GM18526 (cell line): ENCODE measurements around the gene EIF2AK3.

Source experiments
- POLR2A ChIP-seq: IDR thresholded peaks from 3 replicates; pipeline ENCODE4 v1.6.1; 2011; ENCODE audit not compliant: insufficient read length; ENCODE audit errors: extremely low read depth

Gene EIF2AK3

DNA sequence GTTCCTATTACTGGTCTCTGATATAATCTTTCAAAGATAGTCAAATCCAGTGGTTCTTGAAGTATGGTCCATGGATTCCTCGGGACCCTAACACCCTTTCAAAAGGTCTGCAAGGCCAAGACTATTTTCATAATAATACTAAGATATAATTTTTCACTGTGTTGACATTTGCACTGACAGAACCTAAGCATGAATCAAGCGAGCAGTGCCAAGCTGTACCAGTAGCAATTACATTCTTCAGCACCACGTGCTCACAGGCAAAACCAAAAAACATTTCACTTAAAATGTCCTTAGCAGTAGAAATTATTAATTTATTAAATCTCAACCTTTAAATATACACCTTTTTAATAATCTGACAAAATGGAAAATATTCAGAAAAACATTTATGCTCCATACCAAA, 59.1 kb downstream of the EIF2AK3 start:
- TF ChIP-seq POLR2A = no peak

- TF ChIP-seq POLR2A = no peak
These were observed 62.9 kb downstream of the EIF2AK3 start for GRCh38 chr2:88564402-88564801.

DNA sequence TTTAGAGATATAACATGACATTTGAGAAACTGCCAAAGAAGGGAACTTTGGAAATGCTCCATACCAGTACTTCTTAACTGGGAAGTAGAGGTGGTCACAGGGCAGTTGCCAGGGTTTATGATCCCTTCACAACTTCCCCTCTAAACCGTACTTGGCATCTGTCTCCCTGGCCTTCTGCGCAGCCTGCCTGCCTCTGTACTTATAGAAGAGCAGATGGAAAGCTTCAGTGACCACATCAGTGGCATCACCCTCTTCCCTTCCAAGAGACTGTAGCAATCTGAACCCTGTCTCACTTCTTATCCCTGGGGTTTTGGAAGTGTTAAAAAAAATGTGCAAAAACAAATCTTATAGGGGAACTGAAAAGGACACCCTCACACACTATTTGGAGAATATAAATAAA, 64.1 kb downstream of the EIF2AK3 start:
- no peak for TF ChIP-seq POLR2A

- no peak for TF ChIP-seq POLR2A
These were observed 65.4 kb downstream of the EIF2AK3 start for GRCh38 chr2:88561646-88562388.

DNA sequence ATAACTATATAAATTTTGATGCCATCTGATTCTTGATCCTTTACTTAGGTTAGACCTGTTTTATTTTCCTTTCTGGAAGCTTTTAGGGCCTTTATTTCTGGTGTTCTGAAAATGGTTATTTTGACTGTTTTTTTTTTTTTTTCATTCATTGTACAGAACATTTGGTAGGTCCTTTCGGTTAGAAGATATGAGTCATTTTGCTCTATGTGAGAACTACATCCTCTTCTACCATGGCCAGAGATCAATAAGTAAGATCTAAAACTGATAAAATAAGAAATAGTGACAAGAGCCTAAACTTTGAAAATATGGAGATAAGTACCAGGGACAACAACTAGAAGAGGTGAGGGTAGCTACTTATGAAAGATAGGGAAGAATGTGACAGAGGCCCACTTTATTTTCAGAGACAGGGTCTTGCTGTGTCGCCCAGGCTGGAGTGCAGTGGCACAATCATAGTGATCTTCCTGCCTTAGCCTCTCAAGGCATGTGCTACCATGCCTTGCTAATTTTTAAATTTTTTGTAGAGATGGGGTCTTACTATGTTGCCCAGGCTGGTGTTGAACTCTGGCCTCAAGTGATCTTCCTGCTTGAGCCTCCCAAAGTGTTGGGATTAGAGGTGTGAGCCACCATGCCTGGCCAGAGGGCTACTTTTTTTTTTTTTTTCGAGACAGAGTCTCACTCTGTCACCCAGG, 66.5 kb downstream of the EIF2AK3 start:
- TF ChIP-seq POLR2A = no peak

GRCh38 chr2:88557290-88557689, 70.0 kb downstream of the EIF2AK3 start:
- TF ChIP-seq POLR2A = no peak

GRCh38 chr2:88556026-88556425, 71.2 kb downstream of the EIF2AK3 start:
- no peak for TF ChIP-seq POLR2A

DNA sequence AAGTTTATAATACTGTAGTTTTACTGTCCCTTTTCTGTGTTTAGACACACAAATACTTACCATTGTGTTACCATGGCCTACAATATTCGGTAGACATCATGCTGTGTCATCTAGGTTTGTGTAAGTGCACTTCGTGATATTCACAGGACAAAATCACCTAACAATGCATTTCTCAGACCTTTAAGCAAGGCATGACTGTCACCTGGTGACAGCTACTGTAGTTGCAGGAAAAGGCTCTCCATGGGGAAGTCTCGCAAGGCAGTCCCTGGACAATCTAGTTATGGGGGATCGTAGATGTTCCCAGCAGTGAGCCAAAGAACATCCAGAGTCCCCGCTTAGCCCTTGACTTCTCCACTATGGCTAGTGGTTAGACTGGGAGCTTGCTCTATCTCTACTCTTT, 73.1 kb downstream of the EIF2AK3 start:
- no peak for TF ChIP-seq POLR2A

DNA sequence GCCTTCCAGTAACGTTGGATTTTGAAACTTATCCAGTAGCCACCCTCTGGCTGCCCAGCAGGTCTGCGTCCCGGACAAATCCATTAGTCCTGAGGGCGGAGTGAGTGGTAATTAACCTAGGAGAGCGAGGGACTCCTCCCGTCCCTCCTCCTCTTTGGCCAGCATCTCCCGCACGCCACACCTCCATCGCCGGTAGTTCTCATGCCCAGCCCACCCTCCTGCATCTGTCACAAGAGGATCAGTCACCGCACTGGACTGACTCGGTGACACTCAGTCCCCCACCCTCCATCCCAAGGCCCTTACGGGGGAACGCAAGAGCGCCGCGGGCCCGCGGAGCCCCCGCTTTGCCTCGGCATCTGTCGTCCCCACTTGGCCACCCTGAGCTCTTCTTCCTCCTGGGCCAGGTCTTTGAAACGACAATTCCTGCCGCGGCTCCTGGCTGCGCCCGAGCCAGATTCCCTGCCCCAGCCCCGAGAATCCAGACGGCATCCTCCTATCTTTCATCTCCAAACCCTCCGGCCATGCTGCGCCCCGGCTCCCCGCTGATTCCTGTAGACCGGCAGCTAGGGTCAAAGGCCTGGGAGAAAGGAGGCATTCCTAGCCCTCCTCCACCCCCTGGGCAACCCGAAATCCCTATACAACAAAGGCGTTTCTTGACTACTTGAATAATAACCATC, 77.5 kb downstream of the EIF2AK3 start:
- no peak for TF ChIP-seq POLR2A

GRCh38 chr2:88545118-88545517, 82.1 kb downstream of the EIF2AK3 start:
- no peak for TF ChIP-seq POLR2A

DNA sequence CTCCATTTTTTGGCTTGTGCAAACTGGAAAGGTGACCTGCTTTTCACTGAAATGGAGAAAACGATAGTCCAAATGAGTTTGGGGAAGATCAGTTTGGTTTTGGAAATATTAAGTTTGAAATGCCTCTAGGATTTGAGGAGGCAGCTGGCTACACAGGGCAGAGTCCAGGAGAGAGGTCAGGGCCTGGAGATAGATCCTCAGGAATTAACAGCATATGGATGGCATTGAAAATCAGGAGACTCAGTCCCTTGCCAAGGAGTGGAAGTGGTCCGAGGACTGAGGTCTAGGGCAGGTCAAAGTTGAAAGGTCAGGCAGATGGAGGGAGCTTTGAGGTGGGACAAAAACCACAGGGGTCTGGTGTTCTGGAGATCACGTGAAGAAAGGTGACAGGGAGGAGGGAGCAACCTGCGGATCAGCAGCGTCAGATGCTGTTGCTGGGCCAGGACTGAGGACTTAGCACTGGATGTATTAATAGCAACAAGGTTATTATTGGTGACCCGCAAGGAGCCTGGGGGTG, 83.7 kb downstream of the EIF2AK3 start:
- TF ChIP-seq POLR2A = no peak

- no peak for TF ChIP-seq POLR2A
These were observed 84.6 kb downstream of the EIF2AK3 start for GRCh38 chr2:88542668-88543067.

DNA sequence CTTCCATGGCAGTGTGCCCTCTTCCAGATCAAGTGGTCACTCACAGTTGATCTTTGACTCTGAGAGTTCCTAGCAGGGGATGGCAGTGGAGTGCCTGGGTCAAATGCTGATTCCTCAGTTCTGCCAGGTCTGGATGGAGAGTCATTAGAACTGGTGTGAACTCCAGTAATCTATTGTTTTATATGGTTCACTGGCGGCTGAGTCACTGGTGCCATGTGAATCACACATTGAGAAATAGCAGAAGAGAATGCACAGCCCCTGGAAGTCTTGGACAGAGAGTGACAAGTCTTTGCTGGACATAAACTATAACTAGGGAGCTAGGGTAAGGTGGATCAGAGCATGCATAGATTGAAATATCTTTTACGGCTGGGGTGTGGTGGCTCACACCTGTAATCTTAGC, 86.9 kb downstream of the EIF2AK3 start:
- no peak for TF ChIP-seq POLR2A

- TF ChIP-seq POLR2A = no peak
These were observed 88.8 kb downstream of the EIF2AK3 start for GRCh38 chr2:88538362-88538917.

- no peak for TF ChIP-seq POLR2A
These were observed 89.6 kb downstream of the EIF2AK3 start for GRCh38 chr2:88537640-88538039.

GRCh38 chr2:88530081-88530480, 97.2 kb downstream of the EIF2AK3 start:
- TF ChIP-seq POLR2A = no peak
